DND-41 (cell line): ENCODE measurements around the gene GZMM.

ENCODE experiments used
- ATAC-seq: fragments of 200-7000 bp; cut with Tn5 transposase; 3 replicates; pipeline ENCODE4 v1.9.1; 2021; ENCODE audit warnings: low read depth; ENCODE audit not compliant: insufficient read depth
- DNase-seq: peaks from one replicate; pipeline ENCODE4 v3.0.0-alpha.2; 2020
- H2AFZ ChIP-seq: 2 replicates; pipeline ENCODE4 v1.6.0; 2012; ENCODE audit warnings: low read depth, low read length
- H3K27ac ChIP-seq: 2 replicates; pipeline ENCODE4 v1.5.1; 2012; ENCODE audit warnings: low read length, inconsistent platforms
- H3K27me3 ChIP-seq: fragments of 200-600 bp; sonication (generic); 2 replicates; pipeline ENCODE4 v1.6.0; 2012; ENCODE audit warnings: low read length, mild to moderate bottlenecking, inconsistent platforms; ENCODE audit not compliant: insufficient read depth, poor library complexity
- H3K36me3 ChIP-seq: 2 replicates; pipeline ENCODE4 v1.5.1; 2012; ENCODE audit warnings: low read length, inconsistent platforms; ENCODE audit not compliant: insufficient read depth
- H3K4me1 ChIP-seq: 2 replicates; pipeline ENCODE4 v1.5.1; 2012; ENCODE audit warnings: mild to moderate bottlenecking, low read length; ENCODE audit not compliant: insufficient read depth
- H3K4me2 ChIP-seq: 2 replicates; pipeline ENCODE4 v1.6.0; 2012; ENCODE audit warnings: mild to moderate bottlenecking, moderate library complexity, low read length, inconsistent platforms; ENCODE audit not compliant: insufficient read depth
- H3K4me3 ChIP-seq, 2 experiments: fragments of 200-600 bp in 1 of 2; shearing (Covaris generic) in 1 of 2; 2 replicates each; pipeline ENCODE4 v1.5.1; 2012 to 2016; ENCODE audit warnings: inconsistent platforms in 2 of 2, low read length in 2 of 2, mild to moderate bottlenecking in 2 of 2, low read depth in 1 of 2, moderate library complexity in 1 of 2
- H3K79me2 ChIP-seq: 2 replicates; pipeline ENCODE4 v1.6.0; 2012; ENCODE audit warnings: low read length, inconsistent platforms; ENCODE audit not compliant: insufficient read depth
- H3K9ac ChIP-seq: 2 replicates; pipeline ENCODE4 v1.6.0; 2012; ENCODE audit warnings: low read depth, mild to moderate bottlenecking, inconsistent platforms, low read length, moderate library complexity
- H3K9me3 ChIP-seq: 2 replicates; pipeline ENCODE4 v1.5.1; 2012; ENCODE audit warnings: low read length, moderate library complexity, mild to moderate bottlenecking, inconsistent platforms; ENCODE audit not compliant: insufficient read depth, severe bottlenecking
- H4K20me1 ChIP-seq: 2 replicates; pipeline ENCODE4 v1.6.0; 2012; ENCODE audit warnings: low read length; ENCODE audit not compliant: insufficient read depth
- EZH2 ChIP-seq: IDR thresholded peaks from 3 replicates; pipeline ENCODE4 v1.6.1; 2012; ENCODE audit warnings: borderline replicate concordance, low read depth, mild to moderate bottlenecking, moderate library complexity, low read length, inconsistent platforms; ENCODE audit not compliant: severe bottlenecking
- TF ChIP-seq, protein P1 (sequence below): IDR thresholded peaks from 2 replicates; pipeline ENCODE4 v1.5.1; 2012; ENCODE audit warnings: borderline replicate concordance, low read length, moderate library complexity, mild to moderate bottlenecking; ENCODE audit not compliant: poor library complexity, severe bottlenecking; ENCODE audit errors: extremely low read depth

GZMM gene

DNA sequence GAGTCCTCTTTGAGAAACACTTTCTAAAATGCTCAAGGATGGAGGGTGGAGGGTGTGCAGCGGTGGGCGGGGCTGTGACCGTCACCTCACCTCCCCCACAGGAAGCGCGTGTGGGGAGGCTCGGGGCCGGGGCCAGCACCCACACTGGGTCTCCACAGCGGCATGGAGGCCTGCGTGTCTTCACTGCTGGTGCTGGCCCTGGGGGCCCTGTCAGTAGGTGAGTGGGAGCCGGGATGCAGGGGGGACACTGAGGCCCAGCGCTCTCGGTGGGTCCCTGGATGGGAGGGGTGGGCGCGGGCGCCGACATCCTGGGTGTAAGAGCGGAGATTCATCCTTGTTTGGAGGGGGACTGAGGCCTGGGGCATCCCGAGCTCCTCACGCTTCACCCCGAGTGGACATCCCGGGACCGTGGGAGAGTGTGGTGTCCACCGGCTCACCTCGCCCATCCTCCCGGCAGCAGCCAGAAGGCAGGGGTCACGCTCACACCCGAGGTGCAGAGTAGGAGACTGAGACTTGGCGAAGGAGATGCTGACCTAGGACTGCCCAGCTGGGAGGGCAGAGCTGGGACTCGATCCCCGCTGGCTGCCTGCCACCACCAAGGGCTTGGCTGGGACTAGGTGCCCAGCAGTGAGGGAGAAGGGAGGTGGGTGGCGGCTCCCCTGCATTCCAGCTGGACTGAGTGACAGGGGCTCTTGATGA lies at the start of gene GZMM:
TSS of gene GZMM (plus strand) at position 144 of the 699 bp plus-strand sequence. CDS start at position 163, 19 bp downstream.
- peaks cover 31% of the 10 kb centered on the region for H3K36me3 ChIP-seq
- peak; percentile 71 for ATAC-seq
- H3K4me3 ChIP-seq = no peak within 1 kb of the TSS
- no peak within 1 kb of the TSS for H3K4me2 ChIP-seq
- no peaks in the 10 kb centered on the region for H3K9me3 ChIP-seq
- TF ChIP-seq, protein P1, sequence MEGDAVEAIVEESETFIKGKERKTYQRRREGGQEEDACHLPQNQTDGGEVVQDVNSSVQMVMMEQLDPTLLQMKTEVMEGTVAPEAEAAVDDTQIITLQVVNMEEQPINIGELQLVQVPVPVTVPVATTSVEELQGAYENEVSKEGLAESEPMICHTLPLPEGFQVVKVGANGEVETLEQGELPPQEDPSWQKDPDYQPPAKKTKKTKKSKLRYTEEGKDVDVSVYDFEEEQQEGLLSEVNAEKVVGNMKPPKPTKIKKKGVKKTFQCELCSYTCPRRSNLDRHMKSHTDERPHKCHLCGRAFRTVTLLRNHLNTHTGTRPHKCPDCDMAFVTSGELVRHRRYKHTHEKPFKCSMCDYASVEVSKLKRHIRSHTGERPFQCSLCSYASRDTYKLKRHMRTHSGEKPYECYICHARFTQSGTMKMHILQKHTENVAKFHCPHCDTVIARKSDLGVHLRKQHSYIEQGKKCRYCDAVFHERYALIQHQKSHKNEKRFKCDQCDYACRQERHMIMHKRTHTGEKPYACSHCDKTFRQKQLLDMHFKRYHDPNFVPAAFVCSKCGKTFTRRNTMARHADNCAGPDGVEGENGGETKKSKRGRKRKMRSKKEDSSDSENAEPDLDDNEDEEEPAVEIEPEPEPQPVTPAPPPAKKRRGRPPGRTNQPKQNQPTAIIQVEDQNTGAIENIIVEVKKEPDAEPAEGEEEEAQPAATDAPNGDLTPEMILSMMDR = no peak
- H3K79me2 ChIP-seq = no peaks in the 10 kb centered on the region
- H3K27me3 ChIP-seq = no peaks in the 10 kb centered on the region
- no peaks in the 10 kb centered on the region for H3K4me1 ChIP-seq
- peak; percentile 47 for DNase-seq
- no peak within 1 kb of the TSS for H3K9ac ChIP-seq
- H4K20me1 ChIP-seq = peaks cover 25% of the 10 kb centered on the region; the same call in 1 of the 2 replicates
- H2AFZ ChIP-seq = no peak within 1 kb of the TSS
- no peak within 1 kb of the TSS for H3K27ac ChIP-seq

DNA sequence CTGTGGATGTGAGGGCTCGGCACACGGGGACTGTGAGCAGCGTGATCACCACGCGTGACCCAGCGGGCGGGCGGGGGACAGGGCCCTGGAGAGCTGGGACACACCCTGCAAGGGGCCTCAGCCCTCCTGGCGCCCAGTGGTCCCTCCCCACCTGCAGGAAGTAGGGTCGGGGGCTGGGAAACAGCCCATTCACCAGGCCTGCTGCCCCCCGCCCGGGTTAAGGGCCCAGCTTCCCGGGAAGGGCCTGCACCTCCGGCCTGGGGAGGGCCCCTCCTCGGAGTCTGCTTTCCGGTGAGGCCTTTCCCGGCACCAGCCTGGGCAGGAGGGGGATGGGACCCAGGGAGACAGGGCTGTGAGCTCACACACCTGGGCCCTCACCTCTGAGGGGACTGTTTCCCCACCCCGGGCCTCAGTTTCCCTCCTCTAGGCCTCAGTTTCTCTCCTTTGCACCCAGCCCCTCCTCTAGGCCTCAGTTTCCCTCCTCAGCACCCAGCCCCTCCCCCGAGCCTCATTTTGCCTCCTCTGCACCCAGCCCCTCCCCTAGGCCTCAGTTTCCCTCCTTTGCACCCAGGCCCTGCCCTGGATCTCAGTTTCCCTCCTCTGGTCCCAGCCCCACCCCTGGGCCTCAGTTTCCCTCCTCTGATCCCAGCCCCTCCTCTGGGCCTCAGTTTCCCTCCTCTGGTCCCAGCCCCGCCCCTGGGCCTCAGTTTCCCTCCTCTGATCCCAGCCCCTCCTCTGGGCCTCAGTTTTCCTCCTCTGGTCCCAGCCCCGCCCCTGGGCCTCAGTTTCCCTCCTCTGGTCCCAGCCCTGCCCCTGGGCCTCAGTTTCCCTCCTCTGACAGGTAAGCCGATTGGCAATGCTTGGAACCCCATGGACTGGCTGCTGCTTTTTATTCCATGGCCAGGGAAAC lies 49.4 kb upstream of the GZMM start:
- Histone ChIP-seq H3K27me3 (no peaks in the 10 kb centered on the region), H3K4me2 (no peak overlapping the region)
- TF ChIP-seq, protein P1 = no peak
- TF ChIP-seq EZH2 = no peak

DNA sequence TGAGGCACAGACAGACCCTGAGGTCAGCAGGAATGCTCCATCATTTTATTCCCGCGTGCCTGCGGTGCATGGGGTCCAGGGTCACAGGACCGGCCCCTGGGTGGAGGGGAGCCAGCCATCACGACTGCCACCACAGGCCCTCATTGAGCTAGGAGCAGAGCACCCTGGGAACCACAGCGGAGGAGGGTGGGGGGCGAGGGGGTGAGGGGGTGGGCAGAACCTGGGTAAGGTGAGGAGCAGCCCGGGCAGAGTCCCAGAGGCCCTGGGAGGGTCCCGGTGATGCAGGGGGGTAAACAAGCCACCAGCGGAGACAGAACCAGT lies 48.8 kb upstream of the GZMM start:
- H3K9me3 ChIP-seq = no peaks in the 10 kb centered on the region
- no peak overlapping the region for H2AFZ ChIP-seq
- H3K27me3 ChIP-seq = no peaks in the 10 kb centered on the region
- H3K27ac ChIP-seq = no peak overlapping the region
- H4K20me1 ChIP-seq = no peaks in the 10 kb centered on the region
- H3K9ac ChIP-seq = no peak overlapping the region
- no peaks in the 10 kb centered on the region for H3K79me2 ChIP-seq
- TF ChIP-seq EZH2 = no peak
- TF ChIP-seq, protein P1 = no peak
- no peak overlapping the region for H3K4me3 ChIP-seq
- peaks cover 6% of the 10 kb centered on the region for H3K4me1 ChIP-seq
- DNase-seq = no peak
- H3K4me2 ChIP-seq = no peak overlapping the region
- no peaks in the 10 kb centered on the region for H3K36me3 ChIP-seq
- no peak for ATAC-seq

More for the DNA sequence above, 49.4 kb upstream of the GZMM start:
- Histone ChIP-seq H2AFZ (no peak overlapping the region), H3K4me3 (no peak overlapping the region), H3K4me1 (peaks cover 12% of the 10 kb centered on the region), H3K27ac (no peak overlapping the region), H4K20me1 (no peaks in the 10 kb centered on the region), H3K9me3 (no peaks in the 10 kb centered on the region), H3K36me3 (no peaks in the 10 kb centered on the region; the same call in 1 of the 2 replicates), H3K9ac (no peak overlapping the region), H3K79me2 (peaks cover 4% of the 10 kb centered on the region)
- ATAC-seq (no peak), DNase-seq (no peak)
